ENCODE results near the gene TCIRG1. TPM values are rescaled to one million over a fixed set of nuclear protein-coding genes. Genes with fewer than 3 reads are reported as not detected.

Gene TCIRG1
- total and polyA plus RNA-seq, 2 of the 13 experiments (the other 11 are each of a cell fraction or from before 2014, with no cell fraction given): 48.0 to 69.6 TPM

DNA sequence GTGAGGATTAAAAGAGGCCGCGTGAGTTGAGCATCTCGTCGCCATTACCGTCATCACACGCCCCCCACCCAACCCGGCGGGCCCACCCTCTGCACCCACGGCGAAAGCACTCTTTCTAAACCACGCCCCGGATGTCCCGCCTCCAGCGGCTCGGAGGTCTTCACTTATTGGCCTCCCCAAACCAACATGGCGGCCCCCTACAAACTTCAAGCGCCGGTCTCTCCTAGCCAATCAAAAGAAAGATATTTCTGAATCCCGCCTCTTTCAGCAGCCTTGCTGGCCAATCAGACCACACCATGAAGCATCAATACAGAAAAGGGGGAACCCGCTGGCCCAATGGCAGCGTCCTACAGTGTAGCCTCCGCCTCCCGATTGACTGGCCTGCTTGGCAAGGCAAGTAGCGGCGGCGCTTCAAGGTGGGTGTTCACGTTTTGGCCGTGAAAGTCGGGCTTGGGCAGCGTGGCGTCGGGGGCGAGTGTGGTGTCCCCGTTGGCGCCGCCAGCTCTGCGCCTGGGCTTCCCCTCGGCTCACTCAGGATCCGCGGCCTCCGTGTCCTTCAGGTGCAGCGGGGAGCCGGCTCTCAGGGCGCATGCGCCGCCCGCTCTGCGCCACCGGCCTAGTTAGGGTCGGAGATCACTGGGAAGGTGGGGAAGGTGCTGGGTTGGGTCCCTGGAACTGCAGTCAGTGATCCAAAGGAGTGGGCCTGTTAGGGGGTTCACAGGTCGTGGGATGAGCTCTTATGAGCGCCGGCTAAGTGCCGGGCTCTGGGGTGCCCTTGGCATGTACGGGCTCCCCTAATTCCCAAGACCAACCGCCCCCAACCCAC, 8.3 kb upstream of the TCIRG1 start, which contains the start of gene NDUFS8 (continued):
- TF ChIP-seq ZSCAN12 (CRISPR knock-in tag; IDR thresholded peaks at IDR 0.05) (no peak), SAFB2 (CRISPR knock-in tag; IDR thresholded peaks at IDR 0.05; ENCODE audit: borderline replicate concordance, low read depth) (no peak), NFIC (IDR thresholded peaks at IDR 0.05; ENCODE audit: low read length) (no peak), NFE2L1 (CRISPR knock-in tag; IDR thresholded peaks at IDR 0.05; ENCODE audit: borderline replicate concordance) (no peak), GMEB2 (CRISPR knock-in tag; IDR thresholded peaks at IDR 0.05; ENCODE audit: low read depth) (no peak), SYNCRIP (IDR thresholded peaks at IDR 0.05; ENCODE audit: insufficient read depth, low read depth, low read length) (no peak), THAP11 (CRISPR knock-in tag; IDR thresholded peaks at IDR 0.05) (peak; percentile 78; the same call in 1 of the 2 replicates), ZSCAN25 (CRISPR knock-in tag; IDR thresholded peaks at IDR 0.05) (no peak; the same call in 1 of the 2 replicates), ATM (IDR thresholded peaks at IDR 0.05; ENCODE audit: borderline replicate concordance) (no peak), PCBP1 (IDR thresholded peaks at IDR 0.05; ENCODE audit: borderline replicate concordance, low read depth, low read length) (no peak), MTA1 (CRISPR knock-in tag; IDR thresholded peaks at IDR 0.05; ENCODE audit: borderline replicate concordance) (0 out of 2 replicates have a peak, but pooled peaks have one; percentile 45), ETV6 (CRISPR knock-in tag; conservative IDR thresholded peaks at IDR 0.05) (no peak), MIER2 (CRISPR knock-in tag; IDR thresholded peaks at IDR 0.05) (no peak), FOXK1 (CRISPR knock-in tag; IDR thresholded peaks at IDR 0.05; ENCODE audit: borderline replicate concordance, low read depth) (peak; percentile 33; the same call in 1 of the 2 replicates), FOXO4 (CRISPR knock-in tag; conservative IDR thresholded peaks at IDR 0.05) (0 out of 2 replicates have a peak, but pooled peaks have one; percentile 83), SIN3A (IDR thresholded peaks at IDR 0.05; ENCODE audit: borderline replicate concordance, low read depth, low read length) (no peak), ZFP36L1 (CRISPR knock-in tag; IDR thresholded peaks at IDR 0.05) (no peak), BRD4 (CRISPR knock-in tag; IDR thresholded peaks at IDR 0.05) (no peak), RCOR2 (CRISPR knock-in tag; IDR thresholded peaks at IDR 0.05) (no peak), ZNF709 (CRISPR knock-in tag; IDR thresholded peaks at IDR 0.05) (no peak), KMT2A (CRISPR knock-in tag; IDR thresholded peaks at IDR 0.05) (peak; percentile 73)
- TF ChIP-seq, protein P1, sequence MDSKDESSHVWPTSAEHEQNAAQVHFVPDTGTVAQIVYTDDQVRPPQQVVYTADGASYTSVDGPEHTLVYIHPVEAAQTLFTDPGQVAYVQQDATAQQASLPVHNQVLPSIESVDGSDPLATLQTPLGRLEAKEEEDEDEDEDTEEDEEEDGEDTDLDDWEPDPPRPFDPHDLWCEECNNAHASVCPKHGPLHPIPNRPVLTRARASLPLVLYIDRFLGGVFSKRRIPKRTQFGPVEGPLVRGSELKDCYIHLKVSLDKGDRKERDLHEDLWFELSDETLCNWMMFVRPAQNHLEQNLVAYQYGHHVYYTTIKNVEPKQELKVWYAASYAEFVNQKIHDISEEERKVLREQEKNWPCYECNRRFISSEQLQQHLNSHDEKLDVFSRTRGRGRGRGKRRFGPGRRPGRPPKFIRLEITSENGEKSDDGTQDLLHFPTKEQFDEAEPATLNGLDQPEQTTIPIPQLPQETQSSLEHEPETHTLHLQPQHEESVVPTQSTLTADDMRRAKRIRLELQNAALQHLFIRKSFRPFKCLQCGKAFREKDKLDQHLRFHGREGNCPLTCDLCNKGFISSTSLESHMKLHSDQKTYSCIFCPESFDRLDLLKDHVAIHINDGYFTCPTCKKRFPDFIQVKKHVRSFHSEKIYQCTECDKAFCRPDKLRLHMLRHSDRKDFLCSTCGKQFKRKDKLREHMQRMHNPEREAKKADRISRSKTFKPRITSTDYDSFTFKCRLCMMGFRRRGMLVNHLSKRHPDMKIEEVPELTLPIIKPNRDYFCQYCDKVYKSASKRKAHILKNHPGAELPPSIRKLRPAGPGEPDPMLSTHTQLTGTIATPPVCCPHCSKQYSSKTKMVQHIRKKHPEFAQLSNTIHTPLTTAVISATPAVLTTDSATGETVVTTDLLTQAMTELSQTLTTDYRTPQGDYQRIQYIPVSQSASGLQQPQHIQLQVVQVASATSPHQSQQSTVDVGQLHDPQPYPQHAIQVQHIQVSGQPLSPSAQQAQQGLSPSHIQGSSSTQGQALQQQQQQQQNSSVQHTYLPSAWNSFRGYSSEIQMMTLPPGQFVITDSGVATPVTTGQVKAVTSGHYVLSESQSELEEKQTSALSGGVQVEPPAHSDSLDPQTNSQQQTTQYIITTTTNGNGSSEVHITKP (CRISPR knock-in tag; IDR thresholded peaks at IDR 0.05; ENCODE audit: low read depth): 0 out of 2 replicates have a peak, but pooled peaks have one; percentile 18
- TF ChIP-seq, protein P2, sequence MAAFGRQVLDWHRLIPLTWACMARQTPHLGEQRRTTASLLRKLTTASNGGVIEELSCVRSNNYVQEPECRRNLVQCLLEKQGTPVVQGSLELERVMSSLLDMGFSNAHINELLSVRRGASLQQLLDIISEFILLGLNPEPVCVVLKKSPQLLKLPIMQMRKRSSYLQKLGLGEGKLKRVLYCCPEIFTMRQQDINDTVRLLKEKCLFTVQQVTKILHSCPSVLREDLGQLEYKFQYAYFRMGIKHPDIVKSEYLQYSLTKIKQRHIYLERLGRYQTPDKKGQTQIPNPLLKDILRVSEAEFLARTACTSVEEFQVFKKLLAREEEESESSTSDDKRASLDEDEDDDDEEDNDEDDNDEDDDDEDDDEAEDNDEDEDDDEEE (CRISPR knock-in tag; IDR thresholded peaks at IDR 0.05): no peak

All from HepG2 (cell line).